ENCODE results near the gene TXNL1. TPM values are rescaled to one million over a fixed set of nuclear protein-coding genes. Genes with fewer than 3 reads are reported as not detected.
A peak's percentile ranks its signal among the peaks of the same experiment; 100 is the strongest.

The TXNL1 gene
- total and polyA plus RNA-seq, 4 donors = 49.8 to 76.7 (median 56.0) TPM

DNA sequence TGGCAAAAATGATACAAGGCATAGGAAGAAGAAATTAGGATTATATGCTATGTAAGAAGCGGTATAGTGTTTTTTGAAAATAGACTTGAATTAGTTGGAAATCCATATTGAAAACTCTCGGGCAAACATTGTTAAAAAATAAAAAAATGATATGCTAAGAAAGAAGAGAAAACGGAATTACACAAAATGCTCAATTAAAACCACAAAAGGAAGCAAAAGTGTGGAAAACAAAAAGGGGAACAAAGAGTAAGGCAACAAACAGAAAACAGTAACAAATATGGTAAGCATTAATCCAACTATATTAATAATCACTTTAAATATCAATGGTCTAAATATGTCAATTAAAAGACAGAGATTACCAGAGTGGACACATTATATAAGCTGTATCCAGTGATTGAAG lies 58.4 kb downstream of the TXNL1 start:
- Histone ChIP-seq H3K9me3 (ENCODE audit: control insufficient read depth in 4 of 4, insufficient read depth in 3 of 4, low read length in 3 of 4) (peaks cover 0 to 2% (median 0%) of the 10 kb centered on the region in 4 donors), H3K27me3 (ENCODE audit: control insufficient read depth in 3 of 3, insufficient read depth in 3 of 3, low read length in 2 of 3) (no peaks in the 10 kb centered on the region), H3K4me3 (no peak overlapping the region), H3K27ac (ENCODE audit: low read depth in 1 of 2, low read length in 1 of 2) (no peak overlapping the region), H3K9ac (ENCODE audit: insufficient read depth in 1 of 2, low read length in 2 of 2) (no peak overlapping the region), H3K4me1 (ENCODE audit: control insufficient read depth in 5 of 5, insufficient read depth in 5 of 5, low read length in 5 of 5) (peaks cover 2 to 19% (median 8%) of the 10 kb centered on the region in 5 donors), H3K36me3 (ENCODE audit: control insufficient read depth in 4 of 4, insufficient read depth in 4 of 4, low read length in 4 of 4) (no peaks in the 10 kb centered on the region)
- TF ChIP-seq, protein P1, sequence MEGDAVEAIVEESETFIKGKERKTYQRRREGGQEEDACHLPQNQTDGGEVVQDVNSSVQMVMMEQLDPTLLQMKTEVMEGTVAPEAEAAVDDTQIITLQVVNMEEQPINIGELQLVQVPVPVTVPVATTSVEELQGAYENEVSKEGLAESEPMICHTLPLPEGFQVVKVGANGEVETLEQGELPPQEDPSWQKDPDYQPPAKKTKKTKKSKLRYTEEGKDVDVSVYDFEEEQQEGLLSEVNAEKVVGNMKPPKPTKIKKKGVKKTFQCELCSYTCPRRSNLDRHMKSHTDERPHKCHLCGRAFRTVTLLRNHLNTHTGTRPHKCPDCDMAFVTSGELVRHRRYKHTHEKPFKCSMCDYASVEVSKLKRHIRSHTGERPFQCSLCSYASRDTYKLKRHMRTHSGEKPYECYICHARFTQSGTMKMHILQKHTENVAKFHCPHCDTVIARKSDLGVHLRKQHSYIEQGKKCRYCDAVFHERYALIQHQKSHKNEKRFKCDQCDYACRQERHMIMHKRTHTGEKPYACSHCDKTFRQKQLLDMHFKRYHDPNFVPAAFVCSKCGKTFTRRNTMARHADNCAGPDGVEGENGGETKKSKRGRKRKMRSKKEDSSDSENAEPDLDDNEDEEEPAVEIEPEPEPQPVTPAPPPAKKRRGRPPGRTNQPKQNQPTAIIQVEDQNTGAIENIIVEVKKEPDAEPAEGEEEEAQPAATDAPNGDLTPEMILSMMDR (IDR thresholded peaks at IDR 0.05; ENCODE audit: control extremely low read depth, extremely low read depth) = no peak
- 44 to 50% methylated on average over 3 of the region's 3 CpGs for WGBS, 2 donors
- DNase-seq (no peak), ATAC-seq (ENCODE audit: insufficient read depth, low FRiP score) (no peak)

DNA sequence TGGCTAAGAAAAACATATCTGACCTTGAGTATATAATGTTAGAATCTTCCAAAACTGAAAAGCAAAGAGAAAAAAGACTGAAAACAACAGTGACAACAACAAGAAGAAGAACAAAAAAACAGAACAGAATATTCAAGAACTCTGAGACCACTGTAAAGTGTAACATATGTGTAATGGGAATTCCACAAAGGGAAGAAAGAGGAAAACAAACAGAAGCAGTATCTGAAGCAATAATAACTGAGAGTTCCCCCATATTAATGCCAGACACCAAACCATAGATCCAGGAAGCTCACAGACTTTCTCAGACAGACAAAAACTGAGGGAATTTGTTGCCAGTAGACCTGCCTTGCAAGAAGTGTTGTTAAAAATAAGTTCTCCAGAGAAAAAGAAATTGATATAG lies 58.9 kb downstream of the TXNL1 start:
- ATAC-seq (ENCODE audit: insufficient read depth, low FRiP score) = no peak
- Histone ChIP-seq H3K27me3 (ENCODE audit: control insufficient read depth in 3 of 3, insufficient read depth in 3 of 3, low read length in 2 of 3) (no peaks in the 10 kb centered on the region), H3K36me3 (ENCODE audit: control insufficient read depth in 4 of 4, insufficient read depth in 4 of 4, low read length in 4 of 4) (no peaks in the 10 kb centered on the region), H3K4me3 (no peak overlapping the region), H3K9me3 (ENCODE audit: control insufficient read depth in 4 of 4, insufficient read depth in 3 of 4, low read length in 3 of 4) (peaks cover 0 to 2% (median 0%) of the 10 kb centered on the region in 4 donors), H3K4me1 (ENCODE audit: control insufficient read depth in 5 of 5, insufficient read depth in 5 of 5, low read length in 5 of 5) (peaks cover 4 to 25% (median 12%) of the 10 kb centered on the region in 5 donors), H3K27ac (ENCODE audit: low read depth in 1 of 2, low read length in 1 of 2) (no peak overlapping the region), H3K9ac (ENCODE audit: insufficient read depth in 1 of 2, low read length in 2 of 2) (no peak overlapping the region)
- TF ChIP-seq, protein P1 (IDR thresholded peaks at IDR 0.05; ENCODE audit: control extremely low read depth, extremely low read depth) = no peak
- no peak for DNase-seq

DNA sequence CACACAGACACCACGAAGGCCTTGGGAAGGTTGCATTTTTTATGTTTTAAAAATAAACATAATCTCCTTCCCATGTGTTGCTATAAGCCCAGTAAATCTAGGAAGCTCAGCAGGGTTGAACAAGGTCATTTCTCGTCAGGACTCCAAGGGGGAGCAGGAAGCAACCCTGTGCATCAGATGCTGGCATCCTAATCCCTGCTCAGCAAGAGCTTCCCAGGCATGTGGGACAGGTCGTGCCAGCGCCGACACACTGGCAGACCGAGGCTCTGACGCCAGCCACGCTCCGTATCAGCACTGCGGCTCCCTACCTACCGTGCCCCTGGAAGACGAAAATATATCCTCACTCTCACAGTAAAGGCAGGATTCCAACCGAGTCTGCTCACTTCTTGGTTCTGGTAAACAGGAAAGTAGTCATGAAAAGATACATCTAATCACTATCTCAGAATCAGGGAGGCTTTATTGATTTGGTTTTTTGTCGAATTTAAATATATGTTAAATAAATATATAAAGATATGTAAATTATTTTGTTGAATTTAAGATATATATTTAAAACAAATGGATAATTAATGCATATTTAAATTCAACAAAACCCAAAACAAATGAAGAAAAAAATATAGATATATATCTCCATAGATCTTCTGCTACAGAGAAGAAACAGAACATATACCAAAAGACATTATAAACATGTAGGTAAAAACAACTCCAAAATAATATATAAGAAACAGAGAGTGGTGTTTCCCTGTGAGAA lies 61.4 kb downstream of the TXNL1 start:
- ATAC-seq (ENCODE audit: insufficient read depth, low FRiP score) (no peak), DNase-seq (no peak)
- Histone ChIP-seq H3K27me3 (ENCODE audit: control insufficient read depth in 3 of 3, insufficient read depth in 3 of 3, low read length in 2 of 3) (no peaks in the 10 kb centered on the region), H3K27ac (ENCODE audit: low read depth in 1 of 2, low read length in 1 of 2) (peak overlapping the region in 1 of 2 donors; percentile 2), H3K9me3 (ENCODE audit: control insufficient read depth in 4 of 4, insufficient read depth in 3 of 4, low read length in 3 of 4) (peaks cover 0 to 2% (median 0%) of the 10 kb centered on the region in 4 donors), H3K36me3 (ENCODE audit: control insufficient read depth in 4 of 4, insufficient read depth in 4 of 4, low read length in 4 of 4) (no peaks in the 10 kb centered on the region), H3K9ac (ENCODE audit: insufficient read depth in 1 of 2, low read length in 2 of 2) (no peak overlapping the region), H3K4me3 (no peak overlapping the region), H3K4me1 (ENCODE audit: control insufficient read depth in 5 of 5, insufficient read depth in 5 of 5, low read length in 5 of 5) (peaks cover 4 to 28% (median 12%) of the 10 kb centered on the region in 5 donors)
- 57 to 68% methylated on average over 14 of the region's 14 CpGs for WGBS, 2 donors
- TF ChIP-seq, protein P1 (IDR thresholded peaks at IDR 0.05; ENCODE audit: control extremely low read depth, extremely low read depth) = no peak

All from lung (tissue), 12 donors.